Measurements from ENCODE around the gene TRIM41. TPM values are rescaled to one million over a fixed set of nuclear protein-coding genes. Genes with fewer than 3 reads are reported as not detected.
A peak's percentile ranks its signal among the peaks of the same experiment; 100 is the strongest.

Gene TRIM41
- total and polyA plus RNA-seq, 2 of the 13 experiments (the other 11 are each of a cell fraction or from before 2014, with no cell fraction given), result 10.2 to 16.7 TPM

- TF ChIP-seq PBX3 (CRISPR knock-in tag; IDR thresholded peaks at IDR 0.05; ENCODE audit: borderline replicate concordance) (0 out of 2 replicates have a peak, but pooled peaks have one; percentile 38), ARID4A (CRISPR knock-in tag; IDR thresholded peaks at IDR 0.05; ENCODE audit: borderline replicate concordance) (peak; percentile 72; the same call in 1 of the 2 replicates), ZBTB1 (CRISPR knock-in tag; IDR thresholded peaks at IDR 0.05; ENCODE audit: borderline replicate concordance) (no peak), ZKSCAN8 (CRISPR knock-in tag; IDR thresholded peaks at IDR 0.05; ENCODE audit: borderline replicate concordance) (no peak), TBX2 (CRISPR knock-in tag; IDR thresholded peaks at IDR 0.05; ENCODE audit: borderline replicate concordance) (0 out of 2 replicates have a peak, but pooled peaks have one; percentile 4), NFIB (CRISPR knock-in tag; IDR thresholded peaks at IDR 0.05; ENCODE audit: borderline replicate concordance) (no peak), PBX2 (CRISPR knock-in tag; IDR thresholded peaks at IDR 0.05) (no peak), RBM39 (IDR thresholded peaks at IDR 0.05; ENCODE audit: low read depth, low read length, poor library complexity, severe bottlenecking) (peak; percentile 18), ARNTL (CRISPR knock-in tag; IDR thresholded peaks at IDR 0.05) (0 out of 2 replicates have a peak, but pooled peaks have one; percentile 10), HNF4A (CRISPR knock-in tag; IDR thresholded peaks at IDR 0.05) (0 out of 2 replicates have a peak, but pooled peaks have one; percentile 16), RNF2 (conservative IDR thresholded peaks at IDR 0.05; ENCODE audit: low read depth) (no peak; the same call in 1 of the 2 replicates), PAF1 (CRISPR knock-in tag; IDR thresholded peaks at IDR 0.05) (no peak), MED13 (CRISPR knock-in tag; IDR thresholded peaks at IDR 0.05) (peak; percentile 72; the same call in 1 of the 2 replicates), ZSCAN22 (CRISPR knock-in tag; IDR thresholded peaks at IDR 0.05) (0 out of 2 replicates have a peak, but pooled peaks have one; percentile 54), ZBTB39 (CRISPR knock-in tag; IDR thresholded peaks at IDR 0.05) (no peak), SOX6 (IDR thresholded peaks at IDR 0.05) (no peak), SOX6 (CRISPR knock-in tag; IDR thresholded peaks at IDR 0.05) (peak; percentile 34; the same call in 1 of the 2 replicates), ZNF10 (CRISPR knock-in tag; IDR thresholded peaks at IDR 0.05; ENCODE audit: borderline replicate concordance, low read depth) (no peak), MAFK (conservative IDR thresholded peaks at IDR 0.05 in 1 of 2, IDR thresholded peaks at IDR 0.05 in 1 of 2; ENCODE audit: low read length in 2 of 2) (no peak), ZNF329 (CRISPR knock-in tag; IDR thresholded peaks at IDR 0.05; ENCODE audit: low read depth) (no peak)
These were observed 23.4 kb downstream of the TRIM41 start (continued) for GRCh38 chr5:181246276-181247049.
